ENCODE measurements around the gene SLC22A23.

DNA sequence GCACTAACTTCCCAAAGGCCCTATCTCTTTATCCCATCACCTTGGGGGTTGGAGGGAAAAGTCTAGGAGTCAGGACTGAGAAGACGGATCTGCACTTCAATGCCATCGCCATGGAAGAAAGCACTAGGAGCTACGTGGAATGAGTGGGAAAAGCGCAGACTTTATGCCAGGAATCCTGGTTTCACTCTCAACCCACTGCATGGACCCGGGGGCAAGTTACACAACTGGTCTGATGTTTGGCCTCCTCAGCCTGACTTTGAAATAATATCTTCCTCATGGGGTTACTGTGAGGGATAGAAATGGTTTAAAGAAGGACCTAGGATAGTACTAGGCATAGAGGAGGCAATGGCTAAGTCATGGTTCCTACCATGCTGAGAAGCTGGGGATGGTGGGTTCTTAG lies 211.6 kb downstream of the SLC22A23 start:
- TF ChIP-seq, protein P1, sequence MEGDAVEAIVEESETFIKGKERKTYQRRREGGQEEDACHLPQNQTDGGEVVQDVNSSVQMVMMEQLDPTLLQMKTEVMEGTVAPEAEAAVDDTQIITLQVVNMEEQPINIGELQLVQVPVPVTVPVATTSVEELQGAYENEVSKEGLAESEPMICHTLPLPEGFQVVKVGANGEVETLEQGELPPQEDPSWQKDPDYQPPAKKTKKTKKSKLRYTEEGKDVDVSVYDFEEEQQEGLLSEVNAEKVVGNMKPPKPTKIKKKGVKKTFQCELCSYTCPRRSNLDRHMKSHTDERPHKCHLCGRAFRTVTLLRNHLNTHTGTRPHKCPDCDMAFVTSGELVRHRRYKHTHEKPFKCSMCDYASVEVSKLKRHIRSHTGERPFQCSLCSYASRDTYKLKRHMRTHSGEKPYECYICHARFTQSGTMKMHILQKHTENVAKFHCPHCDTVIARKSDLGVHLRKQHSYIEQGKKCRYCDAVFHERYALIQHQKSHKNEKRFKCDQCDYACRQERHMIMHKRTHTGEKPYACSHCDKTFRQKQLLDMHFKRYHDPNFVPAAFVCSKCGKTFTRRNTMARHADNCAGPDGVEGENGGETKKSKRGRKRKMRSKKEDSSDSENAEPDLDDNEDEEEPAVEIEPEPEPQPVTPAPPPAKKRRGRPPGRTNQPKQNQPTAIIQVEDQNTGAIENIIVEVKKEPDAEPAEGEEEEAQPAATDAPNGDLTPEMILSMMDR (IDR thresholded peaks at IDR 0.05; ENCODE audit: insufficient read depth, low read depth, low read length) = no peak
- TF ChIP-seq EZH2 (IDR thresholded peaks at IDR 0.05; ENCODE audit: insufficient read depth, low read length) = no peak
